ENCODE data around the gene SPNS2.
A peak's percentile ranks its signal among the peaks of the same experiment; 100 is the strongest.

SPNS2 gene

GRCh38 chr17:4498461-4499397 lies at the start of gene SPNS2:
SPNS2 (plus strand) TSS chr17:4498881; CDS start chr17:4499048, 167 bp downstream.
- DNase-seq: peak; percentile 24

- no peak for DNase-seq
Measured at GRCh38 chr17:4449736-4450135, 48.9 kb upstream of the SPNS2 start.

- DNase-seq: no peak
Measured at GRCh38 chr17:4450710-4451316, 47.9 kb upstream of the SPNS2 start.

- no peak for DNase-seq
Measured at GRCh38 chr17:4453812-4454591, 44.7 kb upstream of the SPNS2 start.

- no peak for DNase-seq
Measured at GRCh38 chr17:4460661-4461060, 38.0 kb upstream of the SPNS2 start.

GRCh38 chr17:4463818-4464476 lies 34.7 kb upstream of the SPNS2 start:
- DNase-seq: no peak

- DNase-seq: no peak
Measured at GRCh38 chr17:4465786-4466185, 32.9 kb upstream of the SPNS2 start.

GRCh38 chr17:4467287-4467686 lies 31.4 kb upstream of the SPNS2 start:
- DNase-seq: no peak

GRCh38 chr17:4469552-4469951 lies 29.1 kb upstream of the SPNS2 start:
- DNase-seq: no peak

GRCh38 chr17:4472286-4472685 lies 26.4 kb upstream of the SPNS2 start:
- peak; percentile 20 for DNase-seq

GRCh38 chr17:4474093-4474492 lies 24.6 kb upstream of the SPNS2 start:
- DNase-seq: no peak

GRCh38 chr17:4475001-4475400 lies 23.7 kb upstream of the SPNS2 start:
- no peak for DNase-seq

GRCh38 chr17:4475463-4475862 lies 23.2 kb upstream of the SPNS2 start:
- DNase-seq: no peak

GRCh38 chr17:4476017-4476416 lies 22.7 kb upstream of the SPNS2 start:
- DNase-seq: no peak

GRCh38 chr17:4476511-4477070 lies 22.1 kb upstream of the SPNS2 start:
- no peak for DNase-seq

- DNase-seq: no peak
Measured at GRCh38 chr17:4477255-4477791, 21.4 kb upstream of the SPNS2 start.

GRCh38 chr17:4478318-4478830 lies 20.3 kb upstream of the SPNS2 start:
- no peak for DNase-seq

GRCh38 chr17:4479340-4479981 lies 19.2 kb upstream of the SPNS2 start:
- no peak for DNase-seq

GRCh38 chr17:4479982-4480751 lies 18.5 kb upstream of the SPNS2 start:
- DNase-seq: no peak
